ENCODE measurements around the gene TENM3.

TENM3 gene

DNA sequence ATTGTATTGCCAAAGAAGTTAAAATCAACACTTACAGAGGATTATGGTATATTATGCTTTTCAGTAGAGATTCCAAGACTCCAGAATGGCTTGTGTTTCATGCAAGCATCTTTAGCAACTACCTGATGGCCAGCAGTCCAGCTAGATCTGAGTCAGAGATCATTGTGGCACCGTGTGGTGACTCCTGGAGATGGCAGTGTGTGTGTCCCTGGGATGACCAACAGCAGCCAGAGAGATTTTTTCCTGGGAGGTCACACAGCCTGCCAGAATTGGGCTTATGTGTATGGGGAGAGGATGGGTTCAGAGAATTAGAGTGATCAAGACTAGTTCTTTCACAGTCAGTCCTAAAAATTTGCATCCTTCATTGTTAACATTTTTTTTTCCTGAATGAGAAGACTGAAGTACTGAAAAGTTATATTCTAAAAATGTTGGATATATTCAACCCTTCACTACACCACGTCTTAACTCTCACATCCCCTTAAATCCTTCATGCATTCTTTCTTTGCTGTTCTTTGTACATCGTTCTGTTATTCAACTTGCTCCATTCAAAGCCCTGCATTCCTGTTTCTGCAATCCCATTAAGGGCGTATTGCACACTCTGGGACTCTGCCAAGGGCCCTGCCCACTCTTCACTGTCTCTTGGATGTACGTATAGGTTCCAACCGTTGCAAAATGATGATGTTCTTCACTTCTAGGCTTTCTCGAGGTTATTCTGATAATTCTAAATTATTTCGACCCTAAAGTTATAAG, 12.4 kb downstream of the TENM3 start:
- DNase-seq, result no peak

DNA sequence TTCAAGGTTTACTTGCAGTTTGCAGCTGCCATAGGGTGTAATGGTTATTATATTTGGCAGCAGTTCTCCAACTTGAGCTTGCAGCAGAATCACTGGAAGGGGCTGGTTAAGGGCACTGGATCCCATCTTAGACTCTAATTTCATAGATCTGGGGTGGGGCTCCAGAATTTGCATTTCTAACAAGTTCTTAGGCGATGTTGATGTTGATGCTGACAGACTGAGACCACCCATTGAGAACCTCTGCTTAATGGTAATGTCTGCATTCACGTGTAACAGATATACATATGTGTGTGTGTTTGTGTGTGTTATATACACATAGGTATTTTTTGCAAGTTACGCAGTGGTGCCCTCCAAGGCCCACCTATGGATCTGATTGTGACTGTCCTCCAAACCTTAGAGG, 13.8 kb downstream of the TENM3 start:
- no peak for DNase-seq

GRCh38 chr4:182257503-182257902, 14.3 kb downstream of the TENM3 start:
- no peak for DNase-seq

DNA sequence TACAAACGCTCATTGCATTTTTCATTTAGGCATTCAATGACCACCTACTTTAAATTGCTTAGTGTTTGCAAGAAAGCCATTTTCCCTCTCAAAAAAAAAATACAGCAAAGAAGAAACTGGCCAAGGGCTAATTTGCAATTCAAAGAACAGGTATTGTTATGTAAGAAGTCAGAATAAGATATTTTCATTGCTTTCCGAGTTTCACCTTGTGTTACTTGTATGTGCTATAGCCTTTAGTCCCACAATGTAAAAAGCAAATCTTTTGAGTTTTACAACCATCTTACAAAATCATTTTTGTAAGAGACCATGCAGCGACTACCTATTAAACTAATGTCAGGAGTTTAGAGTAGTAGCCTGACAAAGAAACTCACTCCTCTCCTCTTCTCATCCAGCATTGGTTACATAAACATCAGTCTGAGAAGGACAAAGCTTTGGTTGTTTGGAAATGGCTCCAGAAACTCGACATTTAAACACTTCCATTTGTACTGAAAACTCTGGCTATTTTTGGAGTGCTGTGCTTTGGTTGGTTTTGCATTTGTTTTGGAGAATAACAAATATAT, 15.3 kb downstream of the TENM3 start:
- DNase-seq, result no peak

DNA sequence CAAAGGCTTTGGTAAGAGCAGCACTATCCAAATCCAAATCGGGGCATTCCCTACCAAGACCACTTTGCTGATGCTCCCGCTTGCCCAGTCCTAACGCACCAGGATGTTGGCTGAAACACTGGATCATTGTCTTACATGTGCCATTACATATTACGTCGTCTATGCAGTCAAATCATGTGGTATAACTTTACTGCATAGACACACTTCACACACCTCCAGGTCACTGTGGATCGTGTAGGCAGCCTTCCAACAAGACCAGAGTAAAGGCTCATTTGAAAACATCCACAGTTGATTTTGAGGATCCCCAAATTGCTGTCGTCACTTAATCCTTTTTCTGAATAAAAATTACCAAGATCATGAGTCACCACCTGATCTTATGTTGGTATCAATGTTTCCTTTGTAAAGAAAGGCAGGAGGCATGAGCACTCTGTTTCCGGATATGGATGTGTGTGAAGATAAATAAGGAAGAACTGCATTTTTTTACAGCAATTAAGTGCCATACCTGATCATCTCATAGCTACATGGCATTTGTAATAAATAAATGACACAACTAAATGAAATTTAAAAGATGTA, 18.5 kb downstream of the TENM3 start:
- no peak for DNase-seq

DNA sequence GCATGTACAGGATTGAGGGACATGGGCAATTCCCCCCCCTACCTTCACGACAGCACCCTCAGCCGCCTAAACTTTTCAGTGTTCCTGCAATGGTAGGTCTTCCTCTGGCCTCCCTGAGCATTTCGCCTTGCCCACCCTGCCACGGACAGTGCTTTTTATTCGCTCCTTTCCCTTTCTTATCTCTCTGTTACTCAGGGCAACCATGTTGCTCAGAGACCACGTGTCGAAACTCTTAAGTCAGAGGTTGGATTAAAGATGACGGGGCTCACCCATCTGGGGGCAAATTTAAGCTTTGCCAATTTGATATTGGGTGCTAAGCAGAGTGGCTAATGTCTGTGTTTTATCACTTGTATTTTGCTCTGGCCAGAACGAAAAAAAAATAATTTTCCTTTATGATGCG, 20.4 kb downstream of the TENM3 start:
- DNase-seq, result no peak

- no peak for DNase-seq
These were observed 21.0 kb downstream of the TENM3 start for GRCh38 chr4:182264139-182264752.

DNA sequence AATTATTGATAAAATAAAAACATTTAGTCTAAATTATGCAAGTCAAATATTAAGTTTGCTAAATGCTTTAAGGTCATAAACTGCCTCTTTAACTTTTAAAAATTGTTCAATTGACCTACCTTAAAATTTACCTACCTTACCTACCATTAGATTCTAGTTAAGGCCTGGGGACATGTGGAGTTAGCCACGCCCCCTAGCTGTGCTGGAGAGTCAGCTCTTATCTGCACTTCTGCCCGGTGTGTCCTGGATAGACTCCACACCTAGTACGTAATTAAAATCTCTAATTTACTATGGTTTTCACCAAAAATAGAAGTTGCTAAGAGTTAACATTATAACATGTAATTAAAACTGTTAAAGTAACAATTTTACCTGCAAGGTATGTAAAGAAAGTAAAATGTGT, 22.7 kb downstream of the TENM3 start:
- no peak for DNase-seq

GRCh38 chr4:182267048-182267447, 23.8 kb downstream of the TENM3 start:
- DNase-seq, result no peak

- DNase-seq, result no peak
These were observed 25.8 kb downstream of the TENM3 start for GRCh38 chr4:182268966-182269365.

GRCh38 chr4:182271731-182272130, 28.5 kb downstream of the TENM3 start:
- DNase-seq, result no peak

DNA sequence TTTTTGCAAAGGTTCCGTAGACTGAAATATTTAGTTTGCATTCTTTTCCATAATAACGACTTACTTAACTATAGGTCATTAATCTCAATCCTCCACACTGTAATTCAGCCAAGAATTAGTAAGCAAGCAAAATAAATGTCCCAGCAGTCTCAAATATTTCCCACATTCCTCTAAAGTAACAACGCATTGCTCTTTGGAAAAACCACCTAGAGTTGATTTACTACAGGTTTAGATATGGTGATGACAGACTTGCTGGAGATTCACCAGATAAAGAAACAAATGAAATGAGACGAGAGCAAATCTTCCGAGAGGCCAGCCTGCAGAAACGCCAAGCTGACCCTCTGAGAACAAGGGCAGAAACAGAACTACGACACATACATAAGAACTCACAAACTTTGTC, 28.9 kb downstream of the TENM3 start:
- DNase-seq, result no peak

- no peak for DNase-seq
These were observed 30.2 kb downstream of the TENM3 start for GRCh38 chr4:182273191-182273935.

- no peak for DNase-seq
These were observed 33.3 kb downstream of the TENM3 start for GRCh38 chr4:182276210-182277109.

DNA sequence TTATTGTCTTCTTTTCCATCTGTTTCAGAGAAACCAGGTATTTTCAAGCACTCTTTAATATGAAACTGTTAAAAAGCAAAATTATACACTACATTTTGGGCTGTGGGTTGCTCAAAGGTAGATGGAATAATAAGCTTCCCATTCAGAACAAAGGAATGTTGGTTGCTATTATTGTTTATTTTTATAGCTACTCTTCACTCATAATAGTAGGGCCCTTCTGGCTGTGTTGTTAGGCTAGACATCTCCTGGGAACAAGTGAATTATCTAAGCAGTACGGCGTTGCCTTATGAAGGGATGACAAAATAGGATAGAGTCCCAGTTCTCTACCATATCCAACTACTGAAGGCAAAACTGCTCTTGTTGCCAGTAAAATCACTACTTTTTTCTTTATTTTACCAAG, 34.2 kb downstream of the TENM3 start:
- no peak for DNase-seq

DNA sequence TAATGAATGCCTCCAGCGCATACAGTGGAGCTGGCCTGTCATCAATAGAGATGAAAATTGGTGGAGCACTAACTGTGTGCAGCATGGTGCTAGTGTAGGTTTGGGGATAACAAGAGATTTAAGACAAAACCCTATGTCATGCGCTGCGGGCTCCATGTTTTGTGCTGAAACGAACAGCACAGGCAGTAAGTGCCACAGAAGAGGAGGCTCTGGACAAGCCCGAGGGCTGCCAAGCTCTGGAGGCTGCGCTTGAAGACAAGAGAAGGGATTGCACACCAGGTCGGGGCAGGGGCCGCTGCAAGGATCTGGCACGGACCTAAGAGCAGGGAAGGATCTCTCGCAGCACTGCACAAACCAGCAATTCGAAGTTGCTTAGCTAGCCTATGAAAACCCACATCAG, 35.5 kb downstream of the TENM3 start:
- DNase-seq, result no peak

GRCh38 chr4:182280436-182281111, 37.4 kb downstream of the TENM3 start:
- DNase-seq, result no peak

GRCh38 chr4:182286035-182286434, 42.8 kb downstream of the TENM3 start:
- DNase-seq, result no peak

DNA sequence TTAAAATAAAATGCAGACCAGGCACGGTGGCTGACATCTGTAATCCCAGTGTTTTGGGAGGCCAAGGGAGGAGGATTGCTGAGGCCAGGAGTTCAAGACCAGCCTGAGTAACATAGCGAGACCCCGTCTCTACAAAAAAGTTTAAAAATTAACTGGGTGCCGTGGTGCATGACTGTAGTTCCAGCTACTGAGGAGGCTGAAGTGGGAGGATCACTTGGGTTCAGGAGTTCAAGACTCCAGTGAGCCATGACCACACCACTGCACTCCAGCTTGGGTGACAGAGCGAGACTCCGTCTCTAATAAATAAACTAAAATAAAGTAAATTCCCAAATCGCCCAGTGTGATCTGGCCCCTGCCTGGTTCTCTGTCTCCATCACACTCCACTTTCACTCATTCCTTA, 43.7 kb downstream of the TENM3 start:
- no peak for DNase-seq

DNA sequence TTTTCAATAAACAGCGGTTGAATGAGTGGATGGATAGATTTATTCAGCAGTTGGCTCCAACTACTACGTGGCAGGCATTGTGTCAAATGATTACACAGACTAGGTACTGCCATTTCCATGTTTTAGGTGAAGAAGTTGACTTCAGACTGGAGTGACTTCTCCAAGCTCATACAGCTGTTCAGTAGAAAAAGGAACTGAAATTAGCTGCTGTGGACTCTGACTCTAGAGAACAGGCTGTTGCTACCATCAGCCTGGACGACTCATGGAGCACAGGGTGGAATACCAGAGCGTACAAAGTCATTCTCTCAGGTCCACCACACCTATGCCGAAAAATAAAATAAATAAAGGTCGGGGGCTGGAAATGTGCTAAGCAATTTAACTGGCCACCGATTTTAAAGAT, 45.3 kb downstream of the TENM3 start:
- no peak for DNase-seq

DNA sequence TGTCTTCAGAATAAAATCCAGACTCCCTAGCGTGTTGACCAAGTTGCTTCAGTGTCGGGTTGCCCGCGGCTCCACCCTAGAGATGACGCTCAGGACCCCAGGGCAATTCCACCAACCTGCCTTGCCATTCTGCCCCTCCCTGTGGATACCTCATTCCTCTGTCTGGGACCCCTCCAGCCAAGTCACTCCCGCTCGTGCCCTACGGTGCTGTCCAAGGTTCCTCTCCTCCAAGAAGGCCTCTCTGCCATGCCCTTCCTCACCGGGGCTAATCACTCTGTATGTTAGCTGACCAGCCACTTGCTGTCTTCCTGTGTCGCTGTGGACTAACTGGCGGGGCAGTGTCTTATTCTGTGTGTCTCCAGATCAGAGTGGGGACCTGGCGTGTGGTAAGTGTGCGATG, 46.6 kb downstream of the TENM3 start:
- no peak for DNase-seq

GRCh38 chr4:182291175-182291574, 48.0 kb downstream of the TENM3 start:
- no peak for DNase-seq
